Left ventricle myocardium superior (tissue), 1 donor: ENCODE measurements around the gene SRXN1. TPM values are rescaled to one million over a fixed set of nuclear protein-coding genes. Genes with fewer than 3 reads are reported as not detected.
A peak's percentile ranks its signal among the peaks of the same experiment; 100 is the strongest.
"Not testable (repeated sequence)": the region's sequence is repeated elsewhere in the genome, so short reads cannot be mapped to it uniquely, and the experiment has no call there.

ENCODE experiments used
- ATAC-seq: fragments of 200-7000 bp; cut with Tn5 transposase; one replicate; pipeline ENCODE4 v1.9.1; 2020; ENCODE audit warnings: mild to moderate bottlenecking, moderate library complexity
- DNase-seq: peaks from one replicate; pipeline ENCODE4 v3.0.0-alpha.2; 2020
- intact Hi-C: fragments of 100-400 bp; cut with micrococcal nuclease; formaldehyde crosslinking; loops from one replicate; pipeline ENCODE4 v1.11.0; 2022
- long read RNA-seq: library from polyadenylated mRNA; unstranded; transcript quantifications from one replicate; pipeline ENCODE4 v2.0.0, GENCODE V29; 2021
- total RNA-seq: library from RNA; stranded (reverse); fragmentation: NEBNext Ultra II Directional; extraction: Animal tissue kit (Norgen Biotek cat#: 25700); gene quantifications from one replicate; pipeline ENCODE4 v1.2.1, GENCODE V29; 2021
- donor health status: DM: no; HTN: yes; CAD: no; lungs with severe emphysema.

The SRXN1 gene
- total RNA-seq: 34.6 TPM
- long read RNA-seq, transcript SRXN1-201 (2 exons, 2,698 nt): major isoform, 236 of 241 reads
- long read RNA-seq, partial matches to known transcripts: 0 of 241 reads
- long read RNA-seq, other reads (novel, unspliced or antisense): 5 of 241 reads

DNA sequence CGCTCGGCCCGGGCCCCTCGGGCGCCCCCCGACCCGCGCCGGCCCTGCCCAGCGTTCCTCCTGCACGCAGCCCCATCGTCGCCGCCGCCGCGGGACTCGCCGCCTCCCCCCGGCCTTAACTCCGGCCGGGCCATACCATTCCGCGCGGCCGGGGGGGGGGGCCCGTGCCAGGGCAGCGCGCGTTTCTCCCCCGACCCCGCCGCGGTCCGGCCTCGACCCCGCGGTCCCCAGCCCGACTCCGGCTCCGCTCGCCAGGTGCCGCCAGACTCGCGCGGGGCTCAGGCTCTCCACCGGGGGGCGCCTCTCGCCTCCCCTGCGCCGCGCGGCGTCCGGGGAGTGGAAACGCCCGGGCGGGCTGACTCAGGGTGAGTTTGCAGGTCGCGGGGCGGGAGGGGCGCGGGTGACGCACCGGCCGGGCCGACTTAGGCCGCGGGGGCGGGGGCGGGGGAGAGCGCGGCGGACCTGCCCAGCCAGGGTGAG is at the start of gene SRXN1:
TSS of gene SRXN1 (minus strand) at position 91 of the 480 bp plus-strand sequence. CDS start at position 76, 15 bp downstream.
- DNase-seq (peak; percentile 96), ATAC-seq (peak; percentile 95)
- intact Hi-C loops: no loop called here

DNA sequence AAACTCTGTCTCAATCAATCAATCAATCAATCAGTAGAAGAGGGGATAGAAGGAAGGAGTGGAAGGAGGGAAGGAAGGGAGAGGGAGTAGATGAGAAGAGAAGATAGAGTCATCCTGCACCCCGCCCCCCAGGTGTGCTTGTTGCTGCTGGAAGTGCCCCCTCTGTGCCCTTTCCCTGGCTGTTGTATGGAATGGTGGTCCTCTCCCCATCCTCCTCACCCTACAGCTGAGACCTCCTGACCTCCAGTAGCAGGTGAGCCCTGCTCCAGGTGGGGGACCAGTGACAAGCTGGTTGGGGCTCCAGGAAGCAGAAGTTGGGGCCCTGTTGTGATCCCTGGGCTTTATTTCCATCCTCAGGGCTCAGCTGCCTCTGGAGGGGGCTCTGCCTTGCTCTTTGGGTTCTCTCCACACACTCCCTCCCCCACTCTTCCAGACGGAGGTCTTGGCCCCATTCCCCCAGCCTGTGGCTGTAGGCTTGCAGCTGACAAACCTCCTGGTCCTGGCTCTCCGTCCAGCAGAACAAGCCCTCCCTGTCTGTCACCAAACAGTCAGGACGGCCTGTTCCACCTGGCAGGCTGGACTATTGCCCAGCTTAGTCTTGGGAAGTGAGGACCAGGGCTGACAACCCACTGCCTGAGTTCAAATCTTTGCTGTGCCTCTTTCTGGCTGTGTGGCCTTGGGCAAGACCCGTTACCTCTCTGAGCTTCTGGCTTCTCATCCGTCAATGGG is 48.6 kb upstream of the SRXN1 start:
- intact Hi-C loops: no loop called here
- DNase-seq (peak; percentile 52), ATAC-seq (peak; percentile 23)

DNA sequence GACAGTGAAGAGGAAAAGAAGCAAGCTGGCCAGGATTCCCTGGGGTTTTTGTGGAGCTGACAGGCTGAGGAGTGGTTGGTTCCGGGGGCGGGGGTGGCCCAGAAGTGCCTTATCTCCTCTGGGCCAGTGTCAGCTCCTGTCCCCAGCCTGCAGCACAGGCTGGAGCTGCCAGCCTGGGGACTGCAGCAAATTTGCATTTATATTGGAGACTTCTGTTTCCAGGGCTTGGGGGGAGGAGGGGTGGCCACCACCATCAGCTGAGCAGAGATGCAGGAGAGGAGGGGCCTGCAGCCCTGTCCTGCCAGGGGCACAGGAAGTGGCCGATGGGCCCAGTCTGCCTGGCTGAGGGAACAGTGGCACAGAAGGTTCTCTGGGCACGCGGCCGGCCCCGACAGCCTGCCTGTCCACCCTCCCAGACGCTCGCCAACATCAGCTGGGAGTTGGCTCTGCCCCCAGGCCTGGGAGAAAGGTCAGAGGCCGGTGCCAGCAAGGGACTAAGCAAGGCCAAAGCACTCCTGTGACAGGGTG is 46.9 kb upstream of the SRXN1 start:
- DNase-seq (peak; percentile 90), ATAC-seq (peak; percentile 97)
- intact Hi-C loops: no loop called here

DNA sequence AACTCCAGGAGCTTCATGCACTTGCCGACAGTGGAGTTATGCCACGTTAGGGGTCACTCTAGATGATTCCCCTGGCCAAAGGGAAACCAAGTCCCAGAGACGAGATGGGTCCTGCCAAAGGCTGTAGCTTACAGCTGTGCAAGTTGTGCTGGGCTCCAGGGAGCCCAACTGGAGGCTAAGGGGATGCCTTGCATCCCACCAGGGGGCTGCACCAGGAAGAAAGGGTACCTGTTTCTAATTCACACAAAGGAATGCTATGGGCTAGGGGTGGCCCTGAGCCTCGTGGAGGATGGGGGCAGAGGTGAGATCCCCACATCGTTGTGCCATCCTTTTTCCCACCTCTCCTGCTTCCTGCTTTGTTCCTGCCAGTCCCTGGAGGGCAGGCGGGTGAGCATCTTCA is 46.3 kb upstream of the SRXN1 start:
- ATAC-seq (no peak), DNase-seq (no peak)
- intact Hi-C loops: no loop called here

DNA sequence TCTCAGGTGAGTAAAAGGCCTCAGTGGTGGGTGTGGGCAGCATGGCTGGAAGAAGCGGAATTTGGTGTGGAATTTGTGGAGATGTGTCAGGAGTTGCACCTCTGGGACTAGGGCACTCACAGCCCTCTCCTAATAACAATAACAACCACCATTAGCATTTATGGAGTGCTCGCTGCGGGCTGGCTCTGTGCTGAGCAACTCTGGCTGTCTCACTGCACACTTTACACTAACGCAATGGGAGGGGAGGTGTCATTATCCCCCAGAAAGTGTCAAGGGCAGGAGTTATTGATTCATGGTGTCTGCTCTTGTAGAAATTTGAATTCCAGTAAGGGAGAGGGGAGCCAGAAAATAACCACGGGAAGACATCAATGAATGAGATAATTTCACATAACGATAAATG is 45.3 kb upstream of the SRXN1 start:
- no peak for ATAC-seq
- intact Hi-C loops: no loop called here
- DNase-seq: no peak

DNA sequence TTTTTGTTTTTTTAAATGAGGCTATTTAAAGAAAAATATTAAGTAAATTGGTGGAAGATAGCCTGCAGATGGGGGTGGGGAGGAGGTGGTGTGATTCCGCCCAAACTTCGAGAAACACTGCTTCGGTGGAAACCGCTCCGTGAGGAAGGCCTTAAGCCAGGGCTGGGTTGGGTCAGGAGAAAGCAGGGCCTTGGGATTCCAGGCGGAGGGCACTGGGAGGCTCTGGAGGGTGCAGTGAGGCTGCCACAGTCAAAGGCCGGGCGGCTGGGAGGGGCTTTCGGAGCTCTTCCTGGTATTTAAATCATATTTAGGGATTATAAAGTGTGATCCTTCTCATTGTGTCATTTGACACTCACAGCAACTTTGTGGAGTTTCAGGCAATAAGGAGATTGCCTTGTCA is 44.8 kb upstream of the SRXN1 start:
- intact Hi-C loops: no loop called here
- DNase-seq (no peak), ATAC-seq (no peak)

DNA sequence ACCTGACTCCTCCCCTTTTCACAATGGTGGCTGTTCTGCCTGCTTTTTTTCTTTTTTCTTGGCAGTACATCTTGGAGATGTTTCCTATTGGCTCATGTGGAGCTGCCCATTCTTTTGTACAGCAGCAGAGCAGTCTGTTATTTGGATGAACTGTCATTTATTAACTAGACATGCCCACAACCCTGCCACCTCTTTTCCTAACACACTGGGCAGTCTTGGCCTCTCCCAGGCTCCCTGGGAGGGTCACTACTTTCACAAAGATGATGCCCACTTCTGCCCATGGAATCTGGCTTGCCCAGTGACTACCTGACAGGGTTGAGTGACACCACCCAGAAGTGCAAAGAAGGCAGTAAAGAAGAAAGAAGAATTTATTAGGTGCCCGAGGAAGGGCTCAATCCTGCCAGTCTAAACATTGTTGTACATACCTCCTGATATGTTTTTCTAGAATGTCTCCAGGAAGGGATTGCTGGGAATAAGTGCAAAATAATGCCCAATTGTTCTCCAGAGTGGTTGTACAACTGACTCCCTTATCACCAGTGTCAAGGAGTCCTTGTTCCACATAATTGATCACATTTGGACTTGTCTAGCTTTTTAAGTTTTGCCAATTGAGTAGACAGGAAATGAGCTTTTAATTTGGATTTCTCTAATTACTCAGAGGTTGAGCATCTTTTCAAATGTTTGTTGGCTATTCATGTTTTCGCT is 42.3 kb upstream of the SRXN1 start:
- DNase-seq (no peak), ATAC-seq (no peak)
- intact Hi-C loops: no loop called here

DNA sequence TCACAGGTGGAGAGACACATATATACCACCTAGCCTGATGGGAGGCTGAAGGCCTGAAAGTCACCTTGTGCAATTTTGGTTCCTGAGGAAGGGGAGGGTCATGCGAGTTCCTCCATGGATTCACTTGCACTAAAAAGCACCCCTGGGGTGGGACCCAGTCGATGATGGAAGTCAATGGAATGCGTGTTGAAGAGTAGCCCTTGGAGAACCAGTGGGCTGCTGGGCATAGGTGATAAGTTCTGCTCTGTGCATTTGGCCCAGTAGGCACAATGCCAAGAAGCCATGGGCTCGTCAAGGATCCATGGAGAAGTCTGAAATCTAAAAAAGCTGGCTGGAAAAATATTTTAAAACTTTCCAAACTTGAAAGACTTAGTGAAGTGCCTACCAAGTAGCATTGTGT is 41.5 kb upstream of the SRXN1 start:
- no peak for DNase-seq
- ATAC-seq: no peak
- intact Hi-C loops: no loop called here

DNA sequence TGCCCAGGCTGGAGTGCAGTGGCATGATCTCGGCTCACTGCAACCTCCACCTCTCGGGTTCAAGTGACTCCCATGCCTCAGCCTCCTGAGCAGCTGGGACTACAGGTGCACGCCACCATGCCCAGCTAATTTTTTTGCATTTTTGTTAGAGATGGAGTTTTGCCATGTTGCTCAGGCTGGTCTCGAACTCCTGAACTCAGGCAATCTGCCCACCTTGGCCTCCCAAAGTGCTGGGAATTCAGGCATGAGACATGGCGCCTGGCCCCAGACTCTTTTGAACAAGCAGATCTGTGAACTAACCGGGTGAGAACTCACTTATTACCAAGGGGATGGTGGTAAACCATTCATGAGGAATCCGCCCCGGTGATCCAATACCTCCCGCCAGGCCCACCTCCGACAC is 40.8 kb upstream of the SRXN1 start:
- ATAC-seq, intact Hi-C loops, DNase-seq: not testable (repeated sequence)

DNA sequence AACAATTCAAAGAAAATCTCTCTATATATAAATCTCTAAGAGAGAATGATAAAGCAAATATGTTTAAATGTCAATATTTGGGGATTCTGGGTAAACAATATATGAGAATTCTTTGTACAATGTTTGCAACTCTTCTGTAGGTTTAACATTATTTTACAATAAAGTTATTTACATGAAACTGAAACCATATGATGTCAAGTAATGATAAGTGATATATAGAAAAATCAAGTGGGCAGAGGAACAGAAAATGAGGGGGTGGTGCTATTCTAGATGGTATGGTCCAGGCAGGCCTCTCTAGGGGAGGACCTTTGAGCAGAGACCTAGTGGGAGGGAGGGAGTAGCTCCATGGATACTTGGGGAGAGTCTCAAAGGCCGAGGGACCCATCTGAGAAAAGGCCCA is 39.0 kb upstream of the SRXN1 start:
- DNase-seq: no peak
- no peak for ATAC-seq
- intact Hi-C loops: no loop called here

DNA sequence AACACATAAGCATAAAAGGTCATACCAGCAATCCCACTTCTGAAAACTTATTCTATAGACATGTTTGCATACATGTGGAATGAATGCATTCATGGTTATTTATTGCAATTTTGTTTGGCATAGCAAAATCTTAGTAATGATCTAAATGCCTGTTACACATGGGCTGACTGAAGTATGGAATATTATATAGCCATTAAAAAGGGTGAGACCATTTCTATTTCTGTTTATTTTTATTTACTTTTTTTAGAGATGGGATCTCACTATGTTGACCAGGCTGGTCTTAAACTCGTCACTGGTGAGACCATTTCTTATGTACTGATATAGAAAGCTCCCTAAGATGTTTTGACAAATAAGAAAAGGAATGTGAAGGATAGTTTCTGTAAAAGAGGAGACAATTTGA is 36.9 kb upstream of the SRXN1 start:
- DNase-seq: no peak
- intact Hi-C loops: no loop called here
- no peak for ATAC-seq

DNA sequence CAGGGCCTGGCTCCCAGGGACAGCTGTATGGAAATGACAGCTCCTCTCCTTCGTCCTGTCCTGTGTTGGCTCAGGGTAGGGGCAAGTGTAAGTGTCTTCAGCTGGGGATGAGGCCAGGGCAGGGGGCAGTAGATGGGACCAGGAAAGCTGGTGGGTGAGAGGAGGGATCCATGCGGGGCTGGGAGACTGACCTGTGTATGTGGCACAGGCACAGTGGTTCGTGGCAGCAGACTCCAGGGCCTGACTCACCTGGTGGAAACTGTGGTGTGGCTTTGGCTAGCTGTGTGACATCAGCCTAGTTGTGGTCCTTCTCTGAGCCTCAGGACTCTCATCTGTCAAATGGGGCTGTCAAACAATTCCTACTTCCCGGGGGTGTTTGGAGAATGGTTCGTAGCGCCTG is 36.3 kb upstream of the SRXN1 start:
- ATAC-seq: no peak
- DNase-seq: no peak
- intact Hi-C loops: no loop called here

DNA sequence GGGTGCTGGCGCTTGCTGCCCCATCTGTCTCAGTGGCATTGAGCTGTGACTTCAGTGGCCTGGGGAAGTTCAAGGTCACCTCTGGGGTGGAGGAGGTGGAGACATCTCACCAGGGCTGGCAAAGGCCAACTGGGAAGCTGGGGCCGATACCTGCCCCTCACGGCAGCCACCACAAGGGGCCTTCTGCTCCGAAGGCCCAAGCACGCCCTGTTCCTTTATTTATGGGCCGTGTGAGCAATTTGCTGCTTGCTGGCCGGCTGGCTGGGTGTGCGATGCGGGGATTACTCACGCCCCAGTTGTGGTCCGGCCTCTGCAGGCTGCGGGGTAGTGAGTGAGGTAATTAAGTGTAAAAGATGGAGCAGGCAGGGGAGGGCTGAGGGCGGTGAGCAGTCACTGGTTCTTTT is 35.8 kb upstream of the SRXN1 start:
- DNase-seq: no peak
- ATAC-seq: peak; percentile 36
- intact Hi-C loops: no loop called here

DNA sequence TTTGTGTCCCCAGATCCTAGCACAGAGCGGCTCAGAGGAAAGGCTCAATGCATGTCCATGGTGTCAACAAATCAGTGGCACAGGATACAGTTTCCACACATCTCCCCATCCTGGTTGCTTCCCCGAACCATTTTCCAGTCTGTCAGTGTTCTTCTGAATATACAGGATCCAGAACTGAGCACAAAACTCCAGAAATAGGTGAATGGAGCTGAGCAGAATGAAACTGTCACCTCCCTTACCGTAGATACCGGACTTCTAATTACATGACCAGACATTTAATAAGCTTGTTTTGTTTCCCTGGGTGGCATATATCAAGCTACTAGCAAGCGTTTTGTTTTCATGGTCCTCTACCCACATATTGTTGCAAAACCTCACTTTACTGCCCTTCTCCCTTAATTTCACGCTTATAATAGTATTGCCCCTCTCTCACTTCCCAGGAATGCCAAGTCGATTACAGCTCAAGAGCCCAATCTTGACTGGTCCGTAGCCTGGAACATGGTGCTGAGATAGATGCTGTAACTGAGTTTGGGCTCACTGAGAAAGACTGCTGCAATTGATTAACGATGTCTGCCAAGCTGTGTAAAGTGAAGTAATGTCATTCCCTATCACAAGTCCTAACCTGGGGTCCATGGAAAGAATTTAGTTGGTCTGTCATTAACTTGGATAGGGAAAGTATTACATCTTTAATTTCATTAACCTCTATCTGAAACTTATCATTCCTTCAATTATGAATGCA is 34.6 kb upstream of the SRXN1 start:
- no peak for DNase-seq
- no peak for ATAC-seq
- intact Hi-C loops: no loop called here

DNA sequence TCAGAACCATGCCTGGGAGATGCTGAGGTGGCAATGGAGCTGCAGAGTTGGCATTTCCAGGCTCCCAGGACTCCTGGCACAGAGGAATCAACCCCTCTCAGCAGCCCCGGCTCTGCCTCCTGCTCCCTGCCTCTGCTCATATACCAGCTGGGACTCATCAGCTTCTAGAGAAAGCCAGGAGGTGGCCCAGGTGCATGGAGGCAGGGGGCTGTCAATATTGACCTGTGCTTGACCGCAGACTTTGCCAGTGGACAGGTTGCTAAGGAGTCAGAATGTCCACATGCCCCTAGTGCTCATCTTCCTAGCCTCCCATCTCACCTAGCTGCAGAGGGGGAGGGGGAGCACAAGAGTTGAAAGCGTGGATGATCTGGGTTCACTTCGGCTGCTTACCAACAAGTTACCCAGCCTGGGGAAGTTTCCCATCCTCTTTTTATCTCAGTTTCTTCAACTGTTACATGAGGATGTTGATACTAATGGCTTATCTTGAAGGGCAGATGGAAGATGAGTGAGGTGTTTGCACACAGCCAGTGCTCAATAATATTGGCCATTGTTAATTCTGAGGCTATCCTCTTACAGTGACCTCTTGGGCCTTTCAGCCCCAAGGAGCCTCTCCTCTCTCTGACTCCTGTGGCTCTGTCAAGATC is 31.8 kb upstream of the SRXN1 start:
- intact Hi-C loops: no loop called here
- no peak for ATAC-seq

DNA sequence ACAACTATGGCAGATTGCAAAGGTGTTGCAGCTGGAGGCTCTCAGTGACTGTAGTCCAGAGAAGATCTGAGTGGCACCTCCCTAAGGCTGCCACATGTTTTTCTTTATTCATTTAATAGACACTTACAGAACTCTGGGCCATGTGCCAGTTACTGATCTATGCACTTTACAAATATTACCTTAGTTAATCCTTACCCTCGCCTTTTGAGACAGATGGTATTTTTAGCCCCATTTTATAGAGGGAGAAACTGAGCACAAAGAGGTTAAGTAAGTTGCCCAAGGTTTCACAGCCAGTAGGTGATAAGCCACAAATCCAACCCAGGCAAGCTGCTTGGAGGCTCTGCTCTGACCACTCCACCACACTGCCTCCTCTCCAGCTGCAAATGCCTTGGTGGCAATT is 29.1 kb upstream of the SRXN1 start:
- DNase-seq (no peak), ATAC-seq (no peak)
- intact Hi-C loops: no loop called here

More for the DNA sequence above, 31.8 kb upstream of the SRXN1 start:
- DNase-seq: no peak

DNA sequence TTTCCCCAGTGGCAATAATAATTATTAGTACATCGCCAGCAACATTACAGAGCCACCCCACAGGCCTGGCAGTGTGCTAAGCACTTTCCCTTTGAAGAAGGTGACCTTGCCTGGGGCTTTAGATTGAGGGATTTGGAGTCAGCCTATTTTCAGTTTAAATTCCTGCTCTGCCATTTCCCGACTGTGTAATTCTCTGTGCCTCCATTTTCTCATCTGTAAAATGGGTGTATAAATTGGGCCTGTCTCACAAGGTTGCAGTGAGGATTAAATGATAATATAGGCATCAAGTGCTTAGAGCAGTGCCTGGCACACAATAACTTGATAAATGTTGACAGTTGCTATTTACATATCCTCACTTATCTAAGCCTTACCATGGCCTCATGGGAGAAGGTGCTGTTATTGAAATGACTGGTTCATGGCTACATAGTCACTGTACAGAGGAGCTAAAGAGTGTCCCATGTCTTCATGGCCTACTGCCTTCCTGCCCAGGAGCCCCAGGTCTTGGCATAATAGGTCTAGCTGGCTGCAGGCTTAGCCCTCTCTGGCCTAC is 27.7 kb upstream of the SRXN1 start:
- no peak for ATAC-seq
- intact Hi-C loops: no loop called here
- DNase-seq: no peak

DNA sequence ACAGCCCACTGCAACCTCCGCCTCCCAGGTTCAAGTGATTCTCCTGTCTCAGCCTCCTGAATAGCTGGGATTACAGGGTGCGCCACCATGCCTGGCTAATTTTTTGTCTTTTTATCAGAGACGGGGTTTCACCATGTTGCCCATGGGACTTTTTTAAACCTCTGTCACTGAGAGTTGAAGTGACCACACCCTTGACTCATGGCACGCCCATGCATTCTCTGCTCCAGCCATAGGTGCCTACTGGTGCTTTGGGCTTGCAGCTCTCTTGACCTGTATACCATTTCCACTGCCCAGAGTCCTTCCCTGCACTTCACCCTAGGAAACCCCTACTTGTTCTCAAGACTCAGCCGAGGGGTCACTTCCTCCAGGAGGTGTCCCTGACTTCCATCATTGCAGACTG is 25.0 kb upstream of the SRXN1 start:
- no peak for ATAC-seq
- intact Hi-C loops: no loop called here
- DNase-seq: no peak

DNA sequence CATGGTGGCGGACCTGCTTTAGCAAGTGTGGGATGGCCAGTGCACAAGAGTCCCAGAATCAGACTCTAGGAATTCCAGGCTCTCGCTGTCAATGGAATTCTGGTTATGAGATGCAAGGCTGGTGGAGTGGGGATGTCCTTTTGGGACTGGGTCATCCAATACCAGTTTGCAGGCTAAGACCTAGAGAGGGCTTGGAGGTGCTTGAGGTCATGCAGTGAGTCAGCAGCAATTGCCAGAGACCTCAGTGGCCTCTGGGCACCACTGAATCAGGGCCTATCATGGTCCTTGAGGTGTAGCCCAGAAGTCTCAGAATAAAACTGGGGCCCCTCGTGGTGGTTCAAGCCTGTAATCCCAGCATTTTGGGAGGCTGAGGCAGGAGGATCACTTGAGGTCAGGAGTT is 24.0 kb upstream of the SRXN1 start:
- intact Hi-C loops: no loop called here
- DNase-seq (no peak), ATAC-seq (no peak)
